Panc1 (cell line): ENCODE measurements around the gene MAP3K4. TPM values are rescaled to one million over a fixed set of nuclear protein-coding genes. Genes with fewer than 3 reads are reported as not detected.

ENCODE experiments used
- ATAC-seq: fragments of 200-7000 bp; cut with Tn5 transposase; 2 replicates; pipeline ENCODE4 v1.9.1; 2020; ENCODE audit warnings: mild to moderate bottlenecking, moderate library complexity
- BruUV-seq: library from RNA; stranded (reverse); fragments of 400-500 nt; replicated peaks from 2 replicates; lab custom pipeline; 2021; lab: Mats Ljungman, UMichigan
- CTCF ChIA-PET: fragments of 300-600 bp; sonication (Branson Sonifier 250); formaldehyde crosslinking; loops from one replicate; lab custom pipeline; 2022; ENCODE audit warnings: antibody characterized with exemption; lab: Charles Lee
- POLR2A ChIA-PET: fragments of 300-600 bp; sonication (Branson Sonifier 250); formaldehyde crosslinking; loops from one replicate; lab custom pipeline; 2022; ENCODE audit warnings: antibody characterized with exemption; lab: Charles Lee
- DNase-seq: peaks from one replicate; pipeline ENCODE4 v3.0.0-alpha.2; 2010; ENCODE audit warnings: low read depth, low spot score
- H3K27ac ChIP-seq: 2 replicates; pipeline ENCODE4 v1.5.1; 2011; ENCODE audit warnings: mild to moderate bottlenecking, low read length, inconsistent platforms
- H3K27me3 ChIP-seq: fragments of 200-500 bp; sonication (Bioruptor generic); 2 replicates; pipeline ENCODE4 v1.6.0; 2014; ENCODE audit warnings: low read length, inconsistent platforms; ENCODE audit not compliant: control insufficient read depth, insufficient read depth
- H3K36me3 ChIP-seq: fragments of 200-500 bp; sonication (Bioruptor generic); 2 replicates; pipeline ENCODE4 v1.5.1; 2014; ENCODE audit warnings: inconsistent platforms, mild to moderate bottlenecking, low read length, moderate library complexity; ENCODE audit not compliant: control insufficient read depth, insufficient read depth
- H3K4me1 ChIP-seq: 2 replicates; pipeline ENCODE4 v1.5.1; 2011; ENCODE audit warnings: inconsistent platforms, mild to moderate bottlenecking, low read length, moderate library complexity; ENCODE audit not compliant: control insufficient read depth, insufficient read depth
- H3K4me3 ChIP-seq, 2 experiments: 2 replicates each; pipeline ENCODE4 v1.5.1; 2011 to 2012; ENCODE audit warnings: low read depth in 2 of 2, low read length in 2 of 2, mild to moderate bottlenecking in 2 of 2, inconsistent platforms in 1 of 2, moderate library complexity in 1 of 2
- H3K9me3 ChIP-seq: fragments of 200-500 bp; sonication (Bioruptor generic); 2 replicates; pipeline ENCODE4 v1.5.1; 2014; ENCODE audit warnings: low read depth, mild to moderate bottlenecking, inconsistent platforms, low read length, moderate library complexity; ENCODE audit not compliant: control insufficient read depth, insufficient read depth
- POLR2AphosphoS5 ChIP-seq: IDR thresholded peaks from 2 replicates; pipeline ENCODE4 v1.6.1; 2012; ENCODE audit warnings: mild to moderate bottlenecking, low read depth, low read length, moderate library complexity
- SIN3A ChIP-seq: IDR thresholded peaks from 2 replicates; pipeline ENCODE4 v1.6.1; 2012; ENCODE audit warnings: low read depth, mild to moderate bottlenecking, low read length, moderate library complexity, borderline replicate concordance; ENCODE audit not compliant: insufficient read depth
- TCF7L2 ChIP-seq: IDR thresholded peaks from 2 replicates; pipeline ENCODE4 v1.6.1; 2011; ENCODE audit warnings: mild to moderate bottlenecking, low read depth, low read length, inconsistent platforms
- in situ Hi-C: cut with HindIII; loops from 2 replicates; pipeline ENCODE4 v1.10.0; 2016; ENCODE audit warnings: low sequenced_read_pairs, low pct_unique_long_range_greater_than_20kb
- intact Hi-C: fragments of 100-400 bp; cut with micrococcal nuclease; formaldehyde crosslinking; loops from one replicate; pipeline ENCODE4 v1.10.0; 2022; ENCODE audit not compliant: unreplicated experiment
- total RNA-seq: library from RNA; stranded (reverse); gene quantifications from one replicate; pipeline ENCODE4 v1.2.1, GENCODE V29; 2021; ENCODE audit not compliant: unreplicated experiment
- TF ChIP-seq, protein P1 (sequence below), 2 experiments: IDR thresholded peaks; 2 replicates each; pipeline ENCODE4 v1.6.1; 2011 to 2012; ENCODE audit warnings: low read depth in 2 of 2, control low read depth in 1 of 2, low read length in 1 of 2, mild to moderate bottlenecking in 1 of 2, moderate library complexity in 1 of 2; ENCODE audit not compliant: insufficient read depth in 1 of 2
- TF ChIP-seq, protein P2 (sequence below): fragments of 450-650 bp; IDR thresholded peaks from 2 replicates; pipeline ENCODE4 v1.5.1; 2017; ENCODE audit warnings: mild to moderate bottlenecking

MAP3K4 gene
- total RNA-seq, 1 experiment from 2014 or later, result 49.3 TPM

GRCh38 chr6:161132384-161132783 is 140.8 kb downstream of the MAP3K4 start:
- no peak overlapping the region for H3K4me3 ChIP-seq
- no peaks in the 10 kb centered on the region for H3K4me1 ChIP-seq
- TF ChIP-seq SIN3A, result no peak
- TF ChIP-seq, protein P1, sequence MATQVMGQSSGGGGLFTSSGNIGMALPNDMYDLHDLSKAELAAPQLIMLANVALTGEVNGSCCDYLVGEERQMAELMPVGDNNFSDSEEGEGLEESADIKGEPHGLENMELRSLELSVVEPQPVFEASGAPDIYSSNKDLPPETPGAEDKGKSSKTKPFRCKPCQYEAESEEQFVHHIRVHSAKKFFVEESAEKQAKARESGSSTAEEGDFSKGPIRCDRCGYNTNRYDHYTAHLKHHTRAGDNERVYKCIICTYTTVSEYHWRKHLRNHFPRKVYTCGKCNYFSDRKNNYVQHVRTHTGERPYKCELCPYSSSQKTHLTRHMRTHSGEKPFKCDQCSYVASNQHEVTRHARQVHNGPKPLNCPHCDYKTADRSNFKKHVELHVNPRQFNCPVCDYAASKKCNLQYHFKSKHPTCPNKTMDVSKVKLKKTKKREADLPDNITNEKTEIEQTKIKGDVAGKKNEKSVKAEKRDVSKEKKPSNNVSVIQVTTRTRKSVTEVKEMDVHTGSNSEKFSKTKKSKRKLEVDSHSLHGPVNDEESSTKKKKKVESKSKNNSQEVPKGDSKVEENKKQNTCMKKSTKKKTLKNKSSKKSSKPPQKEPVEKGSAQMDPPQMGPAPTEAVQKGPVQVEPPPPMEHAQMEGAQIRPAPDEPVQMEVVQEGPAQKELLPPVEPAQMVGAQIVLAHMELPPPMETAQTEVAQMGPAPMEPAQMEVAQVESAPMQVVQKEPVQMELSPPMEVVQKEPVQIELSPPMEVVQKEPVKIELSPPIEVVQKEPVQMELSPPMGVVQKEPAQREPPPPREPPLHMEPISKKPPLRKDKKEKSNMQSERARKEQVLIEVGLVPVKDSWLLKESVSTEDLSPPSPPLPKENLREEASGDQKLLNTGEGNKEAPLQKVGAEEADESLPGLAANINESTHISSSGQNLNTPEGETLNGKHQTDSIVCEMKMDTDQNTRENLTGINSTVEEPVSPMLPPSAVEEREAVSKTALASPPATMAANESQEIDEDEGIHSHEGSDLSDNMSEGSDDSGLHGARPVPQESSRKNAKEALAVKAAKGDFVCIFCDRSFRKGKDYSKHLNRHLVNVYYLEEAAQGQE (IDR thresholded peaks at IDR 0.05; ENCODE audit: insufficient read depth in 1 of 2, low read depth in 2 of 2, low read length in 1 of 2), result no peak
- TF ChIP-seq, protein P2, sequence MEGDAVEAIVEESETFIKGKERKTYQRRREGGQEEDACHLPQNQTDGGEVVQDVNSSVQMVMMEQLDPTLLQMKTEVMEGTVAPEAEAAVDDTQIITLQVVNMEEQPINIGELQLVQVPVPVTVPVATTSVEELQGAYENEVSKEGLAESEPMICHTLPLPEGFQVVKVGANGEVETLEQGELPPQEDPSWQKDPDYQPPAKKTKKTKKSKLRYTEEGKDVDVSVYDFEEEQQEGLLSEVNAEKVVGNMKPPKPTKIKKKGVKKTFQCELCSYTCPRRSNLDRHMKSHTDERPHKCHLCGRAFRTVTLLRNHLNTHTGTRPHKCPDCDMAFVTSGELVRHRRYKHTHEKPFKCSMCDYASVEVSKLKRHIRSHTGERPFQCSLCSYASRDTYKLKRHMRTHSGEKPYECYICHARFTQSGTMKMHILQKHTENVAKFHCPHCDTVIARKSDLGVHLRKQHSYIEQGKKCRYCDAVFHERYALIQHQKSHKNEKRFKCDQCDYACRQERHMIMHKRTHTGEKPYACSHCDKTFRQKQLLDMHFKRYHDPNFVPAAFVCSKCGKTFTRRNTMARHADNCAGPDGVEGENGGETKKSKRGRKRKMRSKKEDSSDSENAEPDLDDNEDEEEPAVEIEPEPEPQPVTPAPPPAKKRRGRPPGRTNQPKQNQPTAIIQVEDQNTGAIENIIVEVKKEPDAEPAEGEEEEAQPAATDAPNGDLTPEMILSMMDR, result no peak
- TF ChIP-seq POLR2AphosphoS5, result no peak
- TF ChIP-seq TCF7L2, result no peak
- H3K9me3 ChIP-seq, result no peaks in the 10 kb centered on the region
- intact Hi-C loops (no loop called here), in situ Hi-C loops (no loop called here)
- DNase-seq (no peak), ATAC-seq (no peak)
- H3K36me3 ChIP-seq, result no peaks in the 10 kb centered on the region
- no TSS peak for BruUV-seq
- POLR2A ChIA-PET, result no interaction called here
- H3K27me3 ChIP-seq, result no peaks in the 10 kb centered on the region
- no peak overlapping the region for H3K27ac ChIP-seq
- CTCF ChIA-PET, result interaction anchor here (0.5 kb wide), 1 partner anchor 86 kb away, joined by 3 read pairs; no protein-coding TSS in a partner anchor

- H3K4me1 ChIP-seq, result no peaks in the 10 kb centered on the region
- intact Hi-C loops (no loop called here), in situ Hi-C loops (no loop called here)
- ATAC-seq (no peak), DNase-seq (no peak)
- TF ChIP-seq TCF7L2 (no peak), POLR2AphosphoS5 (no peak), SIN3A (no peak)
- TF ChIP-seq, protein P2, result no peak
- TF ChIP-seq, protein P1 (IDR thresholded peaks at IDR 0.05; ENCODE audit: insufficient read depth in 1 of 2, low read depth in 2 of 2, low read length in 1 of 2), result no peak
- no TSS peak for BruUV-seq
- no peaks in the 10 kb centered on the region for H3K9me3 ChIP-seq
- ChIA-PET CTCF (no interaction called here), POLR2A (no interaction called here)
- no peak overlapping the region for H3K4me3 ChIP-seq
- H3K27ac ChIP-seq, result no peak overlapping the region
- H3K27me3 ChIP-seq, result no peaks in the 10 kb centered on the region
- no peaks in the 10 kb centered on the region for H3K36me3 ChIP-seq
Measured at GRCh38 chr6:161133963-161134362, 142.4 kb downstream of the MAP3K4 start.
